ENCODE measurements around the gene LZTR1.
"Not testable (repeated sequence)": the region's sequence is repeated elsewhere in the genome, so short reads cannot be mapped to it uniquely, and the experiment has no call there.

GRCh38 chr22:21048448-21048847 lies 66.4 kb downstream of the LZTR1 start:
- TF ChIP-seq CTCF, POLR2A (IDR thresholded peaks at IDR 0.05): not testable (repeated sequence)
